HEK293 (cell line): ENCODE measurements around the gene MAVS.
"Not testable (repeated sequence)": the region's sequence is repeated elsewhere in the genome, so short reads cannot be mapped to it uniquely, and the experiment has no call there.

Source experiments
- CTCF ChIA-PET: fragments of 350-600 bp; formaldehyde crosslinking; extraction: SDS; loops from one replicate; lab custom pipeline; 2021; ENCODE audit warnings: antibody characterized with exemption; lab: Yijun Ruan, JAX
- POLR2A ChIA-PET: fragments of 300-600 bp; formaldehyde crosslinking; extraction: SDS; loops from one replicate; lab custom pipeline; 2020; ENCODE audit warnings: antibody characterized with exemption, inconsistent platforms; lab: Yijun Ruan, JAX
- H3K27ac ChIP-seq: fragments of 200-500 bp; sonication (Bioruptor generic); 2 replicates; pipeline ENCODE4 v1.5.1; 2014; ENCODE audit warnings: low read depth, low read length, control low read depth, inconsistent platforms; ENCODE audit errors: extremely low read depth
- H3K36me3 ChIP-seq, 2 experiments: fragments of 200-500 bp in 1 of 2; sonication (Bioruptor generic) in 1 of 2; 1 replicate in 1 of 2; 2 replicates in 1 of 2; pipeline ENCODE4 v1.5.1; 2014 to 2017; ENCODE audit warnings: inconsistent platforms in 2 of 2, low read length in 2 of 2; ENCODE audit not compliant: control insufficient read depth in 2 of 2, insufficient read depth in 1 of 2
- H3K4me1 ChIP-seq: fragments of 200-500 bp; sonication (Bioruptor generic); 2 replicates; pipeline ENCODE4 v1.5.1; 2014; ENCODE audit warnings: mild to moderate bottlenecking, low read length, inconsistent platforms; ENCODE audit not compliant: control insufficient read depth, insufficient read depth
- H3K4me3 ChIP-seq: 2 replicates; pipeline ENCODE4 v1.5.1; 2011; ENCODE audit warnings: low read depth, mild to moderate bottlenecking, control low read depth, low read length, moderate library complexity
- H3K9me3 ChIP-seq: fragments of 200-500 bp; sonication (Bioruptor generic); 2 replicates; pipeline ENCODE4 v1.5.1; 2014; ENCODE audit warnings: low read depth, low read length, inconsistent platforms; ENCODE audit not compliant: control insufficient read depth, insufficient read depth
- OSR2 ChIP-seq: fragments of 450-650 bp; formaldehyde crosslinking; IDR thresholded peaks from 2 replicates; pipeline ENCODE4 v1.5.1; 2016; ENCODE audit warnings: missing biosample characterization, missing genetic modification characterization
- TRIM28 ChIP-seq: IDR thresholded peaks from 2 replicates; pipeline ENCODE4 v1.6.1; 2011; ENCODE audit warnings: low read length, control low read depth, borderline replicate concordance
- ZEB2 ChIP-seq: fragments of 450-650 bp; formaldehyde crosslinking; IDR thresholded peaks from 2 replicates; pipeline ENCODE4 v1.5.1; 2016; ENCODE audit warnings: missing biosample characterization, missing genetic modification characterization
- ZNF121 ChIP-seq: fragments of 450-650 bp; formaldehyde crosslinking; IDR thresholded peaks from 2 replicates; pipeline ENCODE4 v1.5.1; 2016; ENCODE audit warnings: missing biosample characterization, missing genetic modification characterization
- ZNF157 ChIP-seq: fragments of 450-650 bp; formaldehyde crosslinking; IDR thresholded peaks from 2 replicates; pipeline ENCODE4 v1.5.1; 2016; ENCODE audit warnings: missing biosample characterization, missing genetic modification characterization
- ZNF362 ChIP-seq: fragments of 450-650 bp; formaldehyde crosslinking; IDR thresholded peaks from 2 replicates; pipeline ENCODE4 v1.5.1; 2016; ENCODE audit warnings: missing biosample characterization, missing genetic modification characterization
- ZNF426 ChIP-seq: fragments of 450-650 bp; formaldehyde crosslinking; IDR thresholded peaks from 2 replicates; pipeline ENCODE4 v1.5.1; 2017; ENCODE audit warnings: missing biosample characterization, missing genetic modification characterization, mild to moderate bottlenecking, inconsistent platforms, moderate library complexity
- ZNF600 ChIP-seq: fragments of 450-650 bp; formaldehyde crosslinking; IDR thresholded peaks from 2 replicates; pipeline ENCODE4 v1.5.1; 2016; ENCODE audit warnings: missing biosample characterization, missing genetic modification characterization
- ZNF639 ChIP-seq: fragments of 450-650 bp; formaldehyde crosslinking; IDR thresholded peaks from 2 replicates; pipeline ENCODE4 v1.5.1; 2016; ENCODE audit warnings: missing biosample characterization, missing genetic modification characterization
- ZNF792 ChIP-seq: fragments of 450-650 bp; formaldehyde crosslinking; IDR thresholded peaks from 2 replicates; pipeline ENCODE4 v1.5.1; 2016; ENCODE audit warnings: missing biosample characterization, missing genetic modification characterization

The MAVS gene

GRCh38 chr20:3874194-3874844, 27.7 kb downstream of the MAVS start:
- CTCF ChIA-PET, result interaction anchor here (1.1 kb wide), 1 partner anchor 202 kb away, joined by 3 read pairs; no protein-coding TSS in a partner anchor
- peaks cover 14 to 32% of the 10 kb centered on the region in 2 experiments; a peak in 2 of 3 replicates for H3K36me3 ChIP-seq
- H3K4me1 ChIP-seq, result no peaks in the 10 kb centered on the region; the same call in 1 of the 2 replicates
- H3K9me3 ChIP-seq, result no peaks in the 10 kb centered on the region
- no peak for TF ChIP-seq ZNF639 (tag by site-specific recombination)
- 0 out of 2 replicates have a peak, but pooled peaks have one; percentile 43 for TF ChIP-seq ZNF600
- TF ChIP-seq, all 188 proteins: peak for 1
- Histone ChIP-seq H3K4me3 (no peak overlapping the region), H3K27ac (no peak overlapping the region)
- POLR2A ChIA-PET, result interaction anchor here (1.0 to 2.3 kb wide), 2 partner anchors 7 to 93 kb away, joined by 3 to 7 read pairs; partner anchors contain the start of gene SPEF1

GRCh38 chr20:3875378-3875974, 28.8 kb downstream of the MAVS start:
- no peaks in the 10 kb centered on the region for H3K9me3 ChIP-seq
- H3K36me3 ChIP-seq, result peaks cover 13 to 28% of the 10 kb centered on the region in 2 experiments; a peak in 2 of 3 replicates
- H3K4me1 ChIP-seq, result no peaks in the 10 kb centered on the region; the same call in 1 of the 2 replicates
- CTCF ChIA-PET, result interaction anchor here (0.5 to 1.2 kb wide), 4 partner anchors 105 to 201 kb away, joined by 3 read pairs; no protein-coding TSS in a partner anchor
- no peak overlapping the region for H3K27ac ChIP-seq
- POLR2A ChIA-PET, result interaction anchor here (0.7 to 2.3 kb wide), 5 partner anchors 8 to 830 kb away, joined by 3 to 7 read pairs (median 3); partner anchors contain the start of gene SPEF1
- H3K4me3 ChIP-seq, result no peak overlapping the region
- no peak for TF ChIP-seq TRIM28

- CTCF ChIA-PET, result interaction anchor here (0.6 to 1.2 kb wide), 3 partner anchors 21 to 196 kb away, joined by 3 read pairs; no protein-coding TSS in a partner anchor
Observed at GRCh38 chr20:3876000-3876399, 29.4 kb downstream of the MAVS start.

GRCh38 chr20:3876676-3877075, 30.0 kb downstream of the MAVS start:
- H3K4me3 ChIP-seq, result no peak overlapping the region
- H3K4me1 ChIP-seq, result no peaks in the 10 kb centered on the region; the same call in 1 of the 2 replicates
- peaks cover 13 to 24% of the 10 kb centered on the region in 2 experiments; a peak in 2 of 3 replicates for H3K36me3 ChIP-seq
- H3K9me3 ChIP-seq, result no peaks in the 10 kb centered on the region
- no peak for TF ChIP-seq ZNF426
- TF ChIP-seq OSR2 (tag by site-specific recombination), result 0 out of 2 replicates have a peak, but pooled peaks have one; percentile 18
- no peak overlapping the region for H3K27ac ChIP-seq
- POLR2A ChIA-PET, result interaction anchor here (0.5 to 2.3 kb wide), 3 partner anchors 10 to 81 kb away, joined by 3 to 7 read pairs (median 3); partner anchors contain the start of gene CDC25B
- CTCF ChIA-PET, result interaction anchor here (1.0 kb wide), 1 partner anchor 22 kb away, joined by 3 read pairs; no protein-coding TSS in a partner anchor

More at GRCh38 chr20:3876000-3876399, 29.4 kb downstream of the MAVS start:
- TF ChIP-seq ZNF362 (tag by site-specific recombination) (0 out of 2 replicates have a peak, but pooled peaks have one; percentile 14), ZNF792 (tag by site-specific recombination) (no peak), ZNF157 (tag by site-specific recombination) (no peak)
- TF ChIP-seq, all 188 proteins: peak for 1
- Histone ChIP-seq H3K9me3 (no peaks in the 10 kb centered on the region), H3K36me3 (peaks cover 13 to 28% of the 10 kb centered on the region in 2 experiments; a peak in 2 of 3 replicates), H3K27ac (no peak overlapping the region), H3K4me1 (no peaks in the 10 kb centered on the region; the same call in 1 of the 2 replicates), H3K4me3 (no peak overlapping the region)
- POLR2A ChIA-PET, result interaction anchor here (0.7 to 2.3 kb wide), 4 partner anchors 9 to 829 kb away, joined by 3 to 7 read pairs (median 3); no protein-coding TSS in a partner anchor

GRCh38 chr20:3878921-3879274, 32.3 kb downstream of the MAVS start:
- TF ChIP-seq ZNF121 (tag by site-specific recombination) (0 out of 2 replicates have a peak, but pooled peaks have one; percentile 32), ZEB2 (tag by site-specific recombination) (0 out of 2 replicates have a peak, but pooled peaks have one; percentile 40)
- POLR2A ChIA-PET, result interaction anchor here (0.6 kb wide), 3 partner anchors 70 to 128 kb away, joined by 3 to 4 read pairs (median 4); partner anchors contain the start of gene ADISSP

More at GRCh38 chr20:3878921-3879274, 32.3 kb downstream of the MAVS start:
- not testable (repeated sequence) for H3K4me3 ChIP-seq, H3K36me3 ChIP-seq, H3K4me1 ChIP-seq, H3K9me3 ChIP-seq, H3K27ac ChIP-seq
- CTCF ChIA-PET, result interaction anchor here (0.6 to 1.2 kb wide), 2 partner anchors 16 to 741 kb away, joined by 3 read pairs; no protein-coding TSS in a partner anchor
